H1 (cell line): ENCODE results near the gene SSR1. TPM values are rescaled to one million over a fixed set of nuclear protein-coding genes. Genes with fewer than 3 reads are reported as not detected.

Source experiments
- polyA plus RNA-seq, 7 experiments: library from polyadenylated mRNA; depleted of rRNA in 3 of 7; stranded (reverse) in 5 of 7; unstranded in 2 of 7; fragments of >200 nt in 5 of 7; fragments of 200-250 nt in 2 of 7; gene quantifications; 1 replicate in 5 of 7; 2 replicates in 1 of 7; 4 replicates in 1 of 7; pipeline versions ENCODE4 v1.2.1 to v1.2.3, GENCODE V29; 2011 to 2013; ENCODE audit warnings: missing spikeins in 2 of 7, mixed read lengths in 2 of 7
- total RNA-seq: library from RNA; stranded (reverse); fragmentation: NEBNext Ultra II Directional; extraction: Animal tissue kit (Norgen Biotek cat#: 25700); gene quantifications from 2 replicates; pipeline ENCODE4 v1.2.1, GENCODE V29; 2021

SSR1 gene
- total and polyA plus RNA-seq, 2 of the 8 experiments (the other 6 are each of a cell fraction or from before 2014, with no cell fraction given) = 26.6 to 117 TPM

Other genes with a start within 250 kb of the SSR1 start
- 30.9 and 34.7 TPM in 2 replicates for gene RREB1, start 205.2 kb downstream of the SSR1 start, total RNA-seq
- 3.9 and 5.6 TPM in 2 replicates for gene RREB1, start 205.2 kb downstream of the SSR1 start, polyA plus RNA-seq (2011; rRNA removed)
- 0.09 TPM in 1 of 2 replicates, not detected in the other for gene CAGE1, start 76.5 kb upstream of the SSR1 start, total RNA-seq
- 0.02 TPM in 1 of 2 replicates, not detected in the other for gene CAGE1, start 76.5 kb upstream of the SSR1 start, polyA plus RNA-seq (2011; rRNA removed)
- gene RIOK1, start 76.6 kb upstream of the SSR1 start, total RNA-seq = 26.2 and 26.9 TPM in 2 replicates
- gene RIOK1, start 76.6 kb upstream of the SSR1 start, polyA plus RNA-seq (2011; rRNA removed) = 10.1 and 11.8 TPM in 2 replicates
- gene DSP, start 228.5 kb upstream of the SSR1 start, total RNA-seq = 48.5 and 50.5 TPM in 2 replicates
- gene DSP, start 228.5 kb upstream of the SSR1 start, polyA plus RNA-seq (2011; rRNA removed) = 12.8 and 14.3 TPM in 2 replicates